ENCODE data around the gene MYH7.

MYH7 gene

DNA sequence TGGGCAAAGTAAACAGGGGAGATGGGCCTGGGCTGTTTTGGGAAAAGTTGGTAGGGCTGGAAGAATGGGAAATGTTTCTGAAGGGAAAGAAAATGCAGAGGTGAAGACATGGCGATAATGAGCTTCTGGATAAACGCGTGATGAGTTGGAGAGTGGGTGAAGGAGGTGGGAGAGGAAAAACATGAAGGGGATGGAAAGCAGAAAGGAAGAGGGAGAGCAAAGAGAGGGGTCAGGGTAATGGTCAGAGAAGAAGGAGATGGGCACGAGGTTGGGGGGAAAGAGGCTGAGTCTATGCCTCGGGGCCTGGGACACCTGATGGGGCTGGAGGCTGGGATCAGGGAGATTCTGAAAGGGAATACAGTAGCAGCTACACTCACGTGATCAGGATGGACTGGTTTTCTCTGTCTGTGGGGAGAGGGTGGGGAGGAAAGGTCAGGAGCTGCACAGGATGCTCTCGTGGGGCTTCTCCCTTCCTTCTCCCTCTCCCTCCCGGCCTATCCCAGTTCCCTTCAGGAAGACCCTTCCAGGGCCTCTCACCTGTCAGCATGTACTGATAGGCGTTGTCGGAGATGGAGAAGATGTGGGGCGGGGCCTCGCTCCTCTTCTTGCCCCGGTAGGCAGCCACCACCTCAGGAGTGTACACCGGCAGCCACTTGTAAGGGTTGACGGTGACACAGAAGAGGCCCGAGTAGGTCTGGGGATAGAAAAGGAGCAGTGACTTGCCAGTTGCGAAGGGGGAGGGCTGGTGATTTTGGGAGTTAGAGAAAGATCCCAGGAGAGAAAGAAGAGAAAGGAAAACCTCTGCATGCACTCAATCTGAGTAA is 3.1 kb downstream of the MYH7 start:
- no peak overlapping the region for H3K4me2 ChIP-seq (ENCODE audit: low read depth, low read length, poor library complexity, severe bottlenecking)
- H2AFZ ChIP-seq (ENCODE audit: low read depth, low read length, severe bottlenecking) = no peak overlapping the region
- no peak for TF ChIP-seq EZH2phosphoT487 (conservative IDR thresholded peaks at IDR 0.05; ENCODE audit: low read length)
- TF ChIP-seq CTCF (IDR thresholded peaks at IDR 0.05; ENCODE audit: insufficient read depth, low read length, poor library complexity, severe bottlenecking) = no peak
- H4K20me1 ChIP-seq (ENCODE audit: low read depth, low read length) = no peaks in the 10 kb centered on the region
- no peak overlapping the region for H3K27ac ChIP-seq (ENCODE audit: low read depth, low read length)
- H3K9me3 ChIP-seq (ENCODE audit: insufficient read depth, low read length) = no peaks in the 10 kb centered on the region
- H3K79me2 ChIP-seq (ENCODE audit: insufficient read depth, low read length) = no peaks in the 10 kb centered on the region
- H3K36me3 ChIP-seq (ENCODE audit: low read length) = no peaks in the 10 kb centered on the region
- no peak overlapping the region for H3K4me3 ChIP-seq (ENCODE audit: insufficient read depth, low read length, poor library complexity, severe bottlenecking)
- peaks cover 4% of the 10 kb centered on the region; the same call in 1 of the 2 replicates for H3K27me3 ChIP-seq (ENCODE audit: low read length)
- no peak overlapping the region for H3K9ac ChIP-seq (ENCODE audit: low read length)
- H3K9me2 ChIP-seq (replicated peaks; ENCODE audit: insufficient read depth, low read length) = no peaks in the 10 kb centered on the region
- H3F3A ChIP-seq (ENCODE audit: insufficient read depth) = no peaks in the 10 kb centered on the region

DNA sequence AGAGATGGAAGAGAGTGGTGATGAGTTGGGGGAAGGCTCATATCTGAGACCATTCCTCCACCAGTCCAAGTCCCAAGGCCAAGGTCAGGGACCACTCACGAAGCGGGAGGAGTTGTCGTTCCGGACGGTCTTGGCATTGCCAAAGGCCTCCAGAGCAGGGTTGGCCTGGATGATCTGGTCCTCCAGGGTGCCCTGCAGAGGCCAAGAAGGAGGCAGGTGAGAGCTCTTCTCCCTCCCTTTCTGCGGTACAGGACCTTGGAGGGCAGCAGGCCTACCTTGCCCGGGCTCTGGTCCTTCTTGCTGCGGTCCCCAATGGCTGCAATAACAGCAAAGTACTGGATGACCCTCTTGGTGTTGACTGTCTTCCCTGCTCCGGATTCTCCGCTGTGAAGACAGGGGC is 4.0 kb downstream of the MYH7 start:
- Histone ChIP-seq H3K27me3 (ENCODE audit: low read length) (peaks cover 4% of the 10 kb centered on the region; the same call in 1 of the 2 replicates), H3K4me3 (ENCODE audit: insufficient read depth, low read length, poor library complexity, severe bottlenecking) (no peak overlapping the region), H3F3A (ENCODE audit: insufficient read depth) (no peaks in the 10 kb centered on the region), H3K9me3 (ENCODE audit: insufficient read depth, low read length) (no peaks in the 10 kb centered on the region), H3K79me2 (ENCODE audit: insufficient read depth, low read length) (no peaks in the 10 kb centered on the region), H4K20me1 (ENCODE audit: low read depth, low read length) (no peaks in the 10 kb centered on the region), H3K27ac (ENCODE audit: low read depth, low read length) (no peak overlapping the region), H3K36me3 (ENCODE audit: low read length) (no peaks in the 10 kb centered on the region), H2AFZ (ENCODE audit: low read depth, low read length, severe bottlenecking) (no peak overlapping the region), H3K9me2 (replicated peaks; ENCODE audit: insufficient read depth, low read length) (no peaks in the 10 kb centered on the region), H3K4me2 (ENCODE audit: low read depth, low read length, poor library complexity, severe bottlenecking) (no peak overlapping the region), H3K9ac (ENCODE audit: low read length) (no peak overlapping the region)
- TF ChIP-seq EZH2phosphoT487 (conservative IDR thresholded peaks at IDR 0.05; ENCODE audit: low read length) (no peak), CTCF (IDR thresholded peaks at IDR 0.05; ENCODE audit: insufficient read depth, low read length, poor library complexity, severe bottlenecking) (no peak)

GRCh38 chr14:23430723-23431085 is 4.8 kb downstream of the MYH7 start:
- no peak overlapping the region for H2AFZ ChIP-seq (ENCODE audit: low read depth, low read length, severe bottlenecking)

More at GRCh38 chr14:23430723-23431085, 4.8 kb downstream of the MYH7 start:
- H4K20me1 ChIP-seq (ENCODE audit: low read depth, low read length) = no peaks in the 10 kb centered on the region
- no peaks in the 10 kb centered on the region for H3K9me3 ChIP-seq (ENCODE audit: insufficient read depth, low read length)
- H3K79me2 ChIP-seq (ENCODE audit: insufficient read depth, low read length) = no peaks in the 10 kb centered on the region
- no peaks in the 10 kb centered on the region for H3K9me2 ChIP-seq (replicated peaks; ENCODE audit: insufficient read depth, low read length)
- no peak overlapping the region for H3K4me3 ChIP-seq (ENCODE audit: insufficient read depth, low read length, poor library complexity, severe bottlenecking)
- H3K27ac ChIP-seq (ENCODE audit: low read depth, low read length) = no peak overlapping the region
- peaks cover 4% of the 10 kb centered on the region; the same call in 1 of the 2 replicates for H3K27me3 ChIP-seq (ENCODE audit: low read length)
- H3K36me3 ChIP-seq (ENCODE audit: low read length) = no peaks in the 10 kb centered on the region
- H3K9ac ChIP-seq (ENCODE audit: low read length) = no peak overlapping the region
- H3K4me2 ChIP-seq (ENCODE audit: low read depth, low read length, poor library complexity, severe bottlenecking) = no peak overlapping the region
- TF ChIP-seq CTCF (IDR thresholded peaks at IDR 0.05; ENCODE audit: insufficient read depth, low read length, poor library complexity, severe bottlenecking) (no peak), EZH2phosphoT487 (conservative IDR thresholded peaks at IDR 0.05; ENCODE audit: low read length) (no peak)
- no peaks in the 10 kb centered on the region for H3F3A ChIP-seq (ENCODE audit: insufficient read depth)
